ENCODE data around the gene UBE3D. TPM values are rescaled to one million over a fixed set of nuclear protein-coding genes. Genes with fewer than 3 reads are reported as not detected.

The UBE3D gene
- total RNA-seq, 2 donors from 2014 or later, result 6.0 to 11.9 TPM

DNA sequence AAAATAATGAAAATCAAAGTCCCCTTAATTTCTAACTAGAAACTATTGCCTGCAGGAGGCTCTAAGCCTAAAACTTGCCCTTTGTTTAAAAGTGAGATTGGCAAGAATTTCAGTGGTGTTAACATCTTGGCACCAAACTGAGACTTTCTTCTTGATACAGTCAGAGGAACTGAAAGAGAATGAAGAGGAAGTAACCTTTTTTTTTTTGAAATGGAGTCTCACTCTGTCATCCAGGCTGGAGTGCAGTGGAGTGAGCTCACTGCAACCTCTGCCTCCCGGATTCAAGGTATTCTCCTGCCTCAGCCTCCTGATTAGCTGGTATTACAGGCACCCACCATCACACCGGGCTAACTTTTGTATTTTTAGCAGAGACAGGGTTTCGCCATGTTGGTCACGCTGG, 5.4 kb upstream of the UBE3D start:
- no peak overlapping the region for H3K27ac Mint-ChIP-seq
- no peaks in the 10 kb centered on the region for H3K27me3 Mint-ChIP-seq
- H3K9me3 Mint-ChIP-seq, result no peaks in the 10 kb centered on the region
- H3K4me3 Mint-ChIP-seq, result no peak overlapping the region
- ATAC-seq, result no peak
- no peak for DNase-seq (ENCODE audit: low spot score)
- H3K36me3 Mint-ChIP-seq, result no peaks in the 10 kb centered on the region
- H3K4me1 Mint-ChIP-seq (ENCODE audit: low read depth in 2 of 2), result peaks cover 18 to 22% of the 10 kb centered on the region in 2 donors

DNA sequence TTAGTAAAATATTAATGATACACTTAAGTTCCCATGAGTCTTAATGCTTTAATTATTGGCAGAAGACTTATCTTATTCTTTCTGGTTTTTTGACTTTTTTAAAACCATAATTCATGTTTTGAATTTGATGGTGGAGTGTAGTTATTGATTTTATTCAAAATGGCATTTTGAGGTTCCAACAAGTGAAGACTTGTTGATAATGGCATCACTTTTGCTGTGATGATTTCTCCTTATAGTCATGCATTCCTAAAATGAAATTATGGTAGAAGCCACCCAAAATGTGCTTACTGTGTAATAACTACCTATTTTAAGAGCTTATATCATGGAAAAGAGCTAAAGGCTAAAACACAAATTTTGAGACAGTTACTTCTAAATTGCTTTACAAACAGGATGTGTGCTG, 4.0 kb upstream of the UBE3D start:
- no peak for DNase-seq (ENCODE audit: low spot score)
- Mint-ChIP-seq H3K36me3 (no peaks in the 10 kb centered on the region), H3K4me3 (no peak overlapping the region), H3K9me3 (no peaks in the 10 kb centered on the region), H3K4me1 (ENCODE audit: low read depth in 2 of 2) (peaks cover 22 to 27% of the 10 kb centered on the region in 2 donors), H3K27ac (no peak overlapping the region), H3K27me3 (no peaks in the 10 kb centered on the region)
- ATAC-seq, result no peak

DNA sequence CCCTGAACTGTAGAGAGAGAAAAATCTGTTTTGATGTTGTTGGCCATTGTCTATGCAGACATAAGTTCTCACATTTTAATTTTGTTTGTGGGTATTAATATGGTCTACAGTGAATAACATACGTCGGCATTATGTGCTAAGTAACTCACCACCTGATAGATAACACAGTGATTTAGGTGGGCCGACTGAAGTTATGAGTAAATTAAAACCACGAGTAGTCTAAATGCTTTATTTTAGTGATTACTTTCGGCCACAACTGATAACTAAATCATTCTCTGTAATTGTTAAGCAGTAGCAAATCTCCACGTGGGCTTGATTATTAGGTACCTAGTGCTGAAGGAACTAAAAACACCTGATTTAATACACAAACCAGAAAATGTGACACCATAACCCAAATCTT, 3.0 kb upstream of the UBE3D start:
- no peaks in the 10 kb centered on the region for H3K36me3 Mint-ChIP-seq

DNA sequence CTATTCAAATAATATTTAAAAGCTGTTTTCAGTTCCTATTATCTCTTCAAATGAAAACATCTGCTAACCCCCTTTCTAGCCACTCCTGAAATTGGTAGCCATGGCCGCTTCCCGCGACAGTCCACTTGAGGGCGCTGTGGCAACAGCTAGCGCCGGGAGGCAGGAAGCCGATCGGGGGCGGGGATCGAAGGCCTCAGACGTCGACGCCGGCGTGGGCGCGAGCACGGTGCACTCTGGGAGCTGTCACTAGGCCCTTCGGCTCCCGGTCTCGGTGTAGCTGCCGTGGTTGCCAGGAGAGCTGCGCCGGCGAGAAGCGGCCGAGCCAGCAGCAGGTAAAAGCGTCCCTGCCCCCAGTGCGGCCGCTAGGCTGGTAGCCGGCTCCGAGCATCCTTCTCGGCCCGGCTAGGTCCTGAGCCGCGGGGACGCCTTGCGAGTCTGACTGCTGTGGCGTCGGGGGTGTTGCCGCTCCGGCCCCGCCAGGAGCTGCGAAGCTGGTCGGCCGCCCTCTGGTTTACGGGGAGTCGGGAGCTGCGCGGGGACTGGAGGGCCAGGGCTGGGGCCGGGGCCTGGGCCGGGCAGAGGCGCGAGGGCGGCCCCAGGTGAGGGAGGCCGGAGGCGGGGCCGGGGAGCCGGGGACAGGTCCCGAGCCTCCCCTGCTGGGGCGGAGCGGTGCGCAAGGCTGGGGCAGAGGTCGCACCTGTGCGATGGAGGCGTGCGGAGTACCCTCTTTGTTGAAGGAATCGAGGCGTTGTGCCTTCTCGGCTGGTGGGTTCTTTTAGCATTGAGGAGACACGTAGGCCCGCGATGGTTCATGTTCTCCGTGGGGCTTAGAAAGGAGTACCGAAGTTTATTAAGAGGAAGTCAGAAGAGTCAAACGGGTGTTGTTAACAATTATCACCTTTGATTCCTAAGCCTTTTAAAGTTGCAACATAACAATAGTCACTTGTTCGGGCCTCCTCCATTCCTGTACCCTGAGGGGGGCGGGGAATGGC, 2.1 kb upstream of the UBE3D start, which contains the start of gene DOP1A:
DOP1A (plus strand) TSS at position 224 of the 992 bp plus-strand sequence. CDS start 29,307 bp downstream, outside the sequence.
- Mint-ChIP-seq H3K4me1 (ENCODE audit: low read depth in 2 of 2) (peaks cover 32 to 33% of the 10 kb centered on the region in 2 donors), H3K36me3 (no peaks in the 10 kb centered on the region), H3K4me3 (peak within 1 kb of the TSS; percentile 85), H3K27me3 (no peaks in the 10 kb centered on the region), H3K9me3 (no peaks in the 10 kb centered on the region), H3K27ac (peak within 1 kb of the TSS; percentile 74 to 92)
- DNase-seq (ENCODE audit: low spot score), result peak; percentile 97
- ATAC-seq, result peak; percentile 94

More for the DNA sequence above, 3.0 kb upstream of the UBE3D start:
- Mint-ChIP-seq H3K9me3 (no peaks in the 10 kb centered on the region), H3K27me3 (no peaks in the 10 kb centered on the region), H3K27ac (peak overlapping the region; percentile 74 to 92), H3K4me3 (peak overlapping the region; percentile 85), H3K4me1 (ENCODE audit: low read depth in 2 of 2) (peaks cover 32% of the 10 kb centered on the region in 2 donors)
- ATAC-seq, result no peak
- no peak for DNase-seq (ENCODE audit: low spot score)

DNA sequence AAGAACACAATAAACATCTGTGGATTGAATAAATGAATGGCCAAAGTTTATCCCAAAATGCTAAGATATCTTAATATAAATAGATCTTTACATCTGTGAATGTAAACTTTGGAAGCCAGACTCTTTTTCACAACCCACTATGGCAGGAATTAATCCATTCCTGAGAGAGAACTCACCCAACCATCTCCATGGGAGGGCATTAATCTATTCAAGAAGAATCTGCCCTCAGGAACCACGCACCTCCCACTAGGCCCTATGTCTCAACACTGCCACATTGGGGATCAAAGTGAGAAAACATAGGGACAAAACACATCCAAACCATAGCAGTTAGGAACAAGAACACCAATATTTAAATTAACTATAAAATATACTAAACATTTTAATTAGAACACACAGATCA, 3.4 kb downstream of the UBE3D start:
- Mint-ChIP-seq H3K4me1 (ENCODE audit: low read depth in 2 of 2) (peaks cover 15 to 19% of the 10 kb centered on the region in 2 donors), H3K9me3 (no peaks in the 10 kb centered on the region), H3K4me3 (no peak overlapping the region), H3K27ac (no peak overlapping the region), H3K36me3 (peaks cover 5% of the 10 kb centered on the region), H3K27me3 (no peaks in the 10 kb centered on the region)
- DNase-seq (ENCODE audit: low spot score), result no peak
- ATAC-seq, result no peak

DNA sequence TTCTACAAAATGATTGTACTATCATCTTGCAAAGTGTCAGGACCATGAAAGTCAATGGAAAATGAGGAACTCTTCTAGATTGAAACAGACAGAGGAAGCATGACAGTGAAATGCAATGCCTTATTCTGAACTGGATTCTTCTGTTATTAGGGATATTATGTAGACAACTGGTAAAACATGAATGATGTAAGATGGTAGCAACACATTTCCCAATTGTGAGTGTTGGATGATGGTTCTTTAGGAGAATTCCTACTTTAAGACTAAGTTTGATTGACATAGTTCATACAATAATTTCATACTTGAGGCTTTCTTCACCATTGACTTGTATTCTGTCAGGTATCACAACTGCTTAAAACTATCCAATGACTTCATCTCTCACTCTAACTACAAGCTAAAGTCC, 4.5 kb downstream of the UBE3D start:
- Mint-ChIP-seq H3K4me3 (no peak overlapping the region), H3K4me1 (ENCODE audit: low read depth in 2 of 2) (peaks cover 14 to 16% of the 10 kb centered on the region in 2 donors), H3K36me3 (peaks cover 11% of the 10 kb centered on the region), H3K9me3 (no peaks in the 10 kb centered on the region), H3K27me3 (no peaks in the 10 kb centered on the region), H3K27ac (no peak overlapping the region)
- no peak for DNase-seq (ENCODE audit: low spot score)
- ATAC-seq, result no peak

DNA sequence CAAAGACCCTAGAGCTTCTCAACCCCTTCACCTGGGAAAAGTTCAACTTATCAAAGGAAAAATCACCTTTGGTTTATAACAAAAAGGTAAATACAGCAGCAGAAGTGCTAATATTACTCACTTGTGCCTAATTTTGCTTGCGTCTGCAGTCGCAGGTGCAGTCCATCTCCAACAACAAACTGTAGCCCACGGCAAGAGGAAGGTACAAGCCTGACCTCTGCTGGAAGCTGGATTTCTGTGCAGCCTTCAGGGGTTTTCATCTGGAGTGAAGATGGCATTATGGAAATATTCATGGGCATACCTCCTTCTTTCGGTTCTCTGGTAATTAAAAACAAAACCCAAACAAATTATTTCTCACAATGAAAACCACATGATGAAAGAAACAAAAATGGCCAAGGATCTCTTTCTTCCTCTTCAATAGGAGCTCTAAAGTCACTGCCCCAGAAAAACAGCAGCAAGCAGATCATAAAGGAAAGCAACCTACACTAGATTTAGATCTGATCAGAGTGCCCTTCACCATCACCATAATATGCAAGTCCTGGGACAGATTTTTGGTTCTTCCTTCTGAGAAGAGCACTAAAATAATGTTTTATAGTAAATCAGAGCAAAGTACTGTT, 7.8 kb downstream of the UBE3D start:
- H3K27me3 Mint-ChIP-seq, result no peaks in the 10 kb centered on the region
- DNase-seq (ENCODE audit: low spot score) (no peak), ATAC-seq (no peak)
- no peak overlapping the region for H3K27ac Mint-ChIP-seq
- H3K4me3 Mint-ChIP-seq, result no peak overlapping the region
- no peaks in the 10 kb centered on the region for H3K9me3 Mint-ChIP-seq
- H3K4me1 Mint-ChIP-seq (ENCODE audit: low read depth in 2 of 2), result no peaks in the 10 kb centered on the region
- H3K36me3 Mint-ChIP-seq, result peaks cover 12% of the 10 kb centered on the region

DNA sequence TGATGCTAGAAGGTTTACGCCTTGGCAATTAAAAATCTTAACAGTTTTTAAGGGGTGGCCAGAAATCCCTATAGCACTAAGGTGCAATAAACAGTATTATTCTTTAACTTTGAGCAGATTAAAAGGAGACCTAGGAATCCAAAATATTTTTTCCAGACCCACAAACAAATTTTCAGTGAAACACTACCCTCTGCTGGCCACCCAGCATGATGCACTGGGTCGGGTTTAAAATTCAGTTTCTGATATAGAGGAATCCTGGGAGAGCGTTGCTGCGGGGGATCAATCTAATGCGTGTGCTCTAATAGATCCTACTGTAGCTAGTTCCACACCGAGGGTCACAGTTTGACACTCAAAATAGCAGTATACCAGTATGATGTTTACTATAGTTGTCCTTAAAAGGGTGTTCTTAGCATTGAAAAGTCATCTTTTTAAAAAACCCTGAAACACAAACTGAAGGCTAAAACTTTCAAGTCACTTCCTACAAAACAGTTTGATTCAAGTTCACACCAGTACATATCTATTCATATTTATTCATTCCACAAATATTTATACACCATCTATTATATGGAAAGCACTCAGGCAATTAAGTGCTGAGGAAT, 10.2 kb downstream of the UBE3D start:
- Mint-ChIP-seq H3K4me3 (no peak overlapping the region), H3K27ac (no peak overlapping the region), H3K4me1 (ENCODE audit: low read depth in 2 of 2) (no peaks in the 10 kb centered on the region), H3K27me3 (no peaks in the 10 kb centered on the region), H3K36me3 (peaks cover 12% of the 10 kb centered on the region), H3K9me3 (no peaks in the 10 kb centered on the region)
- DNase-seq (ENCODE audit: low spot score) (no peak), ATAC-seq (no peak)

DNA sequence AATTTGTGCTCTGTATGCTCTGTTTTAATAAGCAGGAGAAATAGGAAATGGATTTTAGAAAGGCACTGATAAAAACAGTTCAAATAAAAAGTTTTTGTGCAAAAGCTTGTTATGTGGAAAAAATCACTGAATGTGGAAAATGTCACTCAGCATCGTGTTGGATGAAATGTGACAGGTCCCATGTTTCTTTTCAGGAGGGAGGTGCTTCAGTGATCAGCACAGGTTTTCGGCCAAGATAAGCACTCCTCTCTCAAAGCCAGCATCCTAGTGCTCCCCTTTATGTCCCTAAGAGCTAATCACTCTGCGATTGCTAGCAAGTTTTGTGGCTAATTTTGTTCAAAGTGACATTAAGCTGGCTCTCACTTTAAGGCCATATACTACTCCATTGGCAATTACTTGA, 12.0 kb downstream of the UBE3D start:
- H3K9me3 Mint-ChIP-seq, result no peaks in the 10 kb centered on the region
- no peak overlapping the region for H3K27ac Mint-ChIP-seq
- ATAC-seq, result no peak
- H3K4me3 Mint-ChIP-seq, result no peak overlapping the region
- DNase-seq (ENCODE audit: low spot score), result no peak
- no peaks in the 10 kb centered on the region for H3K4me1 Mint-ChIP-seq (ENCODE audit: low read depth in 2 of 2)
- peaks cover 7% of the 10 kb centered on the region for H3K36me3 Mint-ChIP-seq
- no peaks in the 10 kb centered on the region for H3K27me3 Mint-ChIP-seq

DNA sequence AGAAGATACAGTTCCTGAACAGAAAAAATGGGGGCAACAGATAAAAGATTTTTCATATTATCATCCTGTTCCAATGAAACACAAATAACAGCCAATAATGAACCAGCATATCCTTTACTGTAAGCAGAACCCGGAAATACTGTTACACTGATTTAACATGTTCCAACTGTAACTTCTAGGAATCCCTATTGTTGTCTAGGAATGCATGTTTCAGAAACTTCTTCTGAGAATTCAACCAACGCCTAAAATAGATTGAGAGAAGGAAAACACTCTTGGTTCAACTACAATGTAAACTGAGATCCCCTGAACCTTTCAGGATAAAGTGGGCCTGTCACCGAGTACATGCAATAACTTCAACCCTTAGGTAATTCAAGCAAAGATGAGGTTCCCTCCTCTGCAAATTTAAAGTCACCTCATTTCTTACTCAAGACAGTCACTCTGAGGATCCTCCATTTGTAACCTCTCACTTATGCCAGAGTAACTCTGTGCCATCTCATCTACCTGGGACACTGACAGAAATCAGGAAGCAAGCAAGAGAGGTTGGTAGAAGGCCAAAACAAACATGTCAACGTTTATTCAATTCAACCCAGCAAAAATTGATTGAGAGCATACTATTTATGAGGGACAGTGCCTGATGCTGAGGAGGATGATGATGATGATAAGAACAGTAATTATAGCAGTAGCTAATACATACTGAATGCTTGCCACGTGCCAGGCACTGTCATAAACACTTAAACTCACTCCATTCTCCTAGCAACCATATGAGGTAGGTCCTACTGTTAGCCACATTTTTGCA, 14.1 kb downstream of the UBE3D start:
- Mint-ChIP-seq H3K36me3 (peaks cover 5% of the 10 kb centered on the region), H3K9me3 (no peaks in the 10 kb centered on the region), H3K4me3 (no peak overlapping the region), H3K27ac (no peak overlapping the region), H3K4me1 (ENCODE audit: low read depth in 2 of 2) (no peaks in the 10 kb centered on the region), H3K27me3 (no peaks in the 10 kb centered on the region)
- no peak for ATAC-seq
- DNase-seq (ENCODE audit: low spot score), result no peak

DNA sequence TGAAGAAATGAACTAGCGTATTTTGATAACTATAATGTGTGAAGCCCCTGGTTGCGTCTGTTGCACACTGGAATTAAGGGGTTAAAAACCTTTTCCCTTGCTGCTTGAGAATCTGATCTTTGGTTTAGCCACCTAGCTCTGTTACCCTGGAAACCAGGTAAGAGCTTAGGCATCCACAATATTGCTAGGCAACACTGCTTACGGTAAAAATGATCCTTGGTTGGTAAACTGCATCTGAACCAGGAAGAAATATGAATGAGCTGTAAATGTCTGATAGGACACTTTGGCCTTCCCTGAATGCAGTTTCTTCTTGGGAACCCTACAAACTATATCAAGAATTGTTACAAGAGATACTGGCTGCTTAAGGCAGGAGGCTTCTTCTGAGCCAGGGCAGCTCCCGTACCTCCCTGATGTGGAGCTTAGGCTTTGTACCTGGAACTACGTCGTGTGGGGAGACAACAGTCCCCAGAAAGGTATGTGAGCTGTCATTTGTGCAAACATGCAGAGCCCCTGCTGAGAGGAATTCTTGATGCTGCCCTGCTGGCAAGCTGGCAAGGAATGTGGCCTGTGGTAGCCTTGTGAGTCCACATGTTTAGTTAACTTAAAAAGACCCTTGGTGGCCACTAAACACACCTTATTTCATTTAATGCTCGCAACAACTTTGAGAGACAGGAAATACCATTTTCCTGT, 18.4 kb downstream of the UBE3D start:
- H3K36me3 Mint-ChIP-seq, result no peaks in the 10 kb centered on the region
- H3K27me3 Mint-ChIP-seq, result no peaks in the 10 kb centered on the region
- no peak overlapping the region for H3K27ac Mint-ChIP-seq
- ATAC-seq, result no peak
- H3K4me1 Mint-ChIP-seq (ENCODE audit: low read depth in 2 of 2), result no peaks in the 10 kb centered on the region
- no peaks in the 10 kb centered on the region for H3K9me3 Mint-ChIP-seq
- DNase-seq (ENCODE audit: low spot score), result no peak
- no peak overlapping the region for H3K4me3 Mint-ChIP-seq

DNA sequence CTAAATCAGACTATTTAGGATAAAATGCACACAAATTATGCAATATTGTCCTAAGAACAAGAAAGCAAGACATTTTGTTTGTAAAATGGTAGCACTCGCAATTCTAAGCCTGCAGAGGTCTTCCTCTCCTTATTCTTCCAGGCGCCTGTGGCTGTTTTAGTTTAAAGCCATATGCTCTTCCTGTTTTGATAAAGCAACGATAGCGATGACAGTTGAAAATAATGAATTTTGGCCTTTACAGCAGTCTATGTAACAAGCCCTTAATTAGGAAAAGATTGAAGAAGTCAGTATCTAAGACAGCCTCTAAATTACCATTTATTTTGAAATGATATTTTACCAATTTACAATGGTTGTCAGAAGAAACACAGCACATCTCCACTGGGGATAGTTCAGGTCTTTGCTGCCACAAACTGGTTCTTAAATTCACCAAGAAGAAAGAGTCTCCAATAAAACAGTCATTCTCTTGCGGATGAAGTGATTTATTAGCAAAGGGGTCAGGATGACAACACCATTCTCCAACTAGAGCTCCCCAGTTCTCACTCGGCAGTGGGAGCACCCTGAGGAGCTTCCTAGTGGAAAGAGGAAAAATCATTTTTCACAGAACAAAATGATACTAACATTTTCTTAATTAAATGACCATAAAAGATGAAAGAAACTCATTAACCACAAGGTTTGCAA, 21.4 kb downstream of the UBE3D start:
- Mint-ChIP-seq H3K27me3 (no peaks in the 10 kb centered on the region), H3K9me3 (no peaks in the 10 kb centered on the region), H3K36me3 (no peaks in the 10 kb centered on the region), H3K4me3 (no peak overlapping the region), H3K4me1 (ENCODE audit: low read depth in 2 of 2) (no peaks in the 10 kb centered on the region), H3K27ac (no peak overlapping the region)
- ATAC-seq, result no peak
- no peak for DNase-seq (ENCODE audit: low spot score)

All from natural killer cell treated with Interleukin-12 subunit alpha and Interleukin-12 subunit beta and Interleukin-15 and Interleukin-18, amount 100 ng/mL, for 72 hours (primary cell).